GM12865 (cell line): ENCODE measurements around the gene LRRIQ3.
A peak's percentile ranks its signal among the peaks of the same experiment; 100 is the strongest.

Experiments
- DNase-seq: peaks from one replicate; pipeline ENCODE4 v3.0.0; 2010; ENCODE audit warnings: low read depth
- H3K4me3 ChIP-seq: 2 replicates; pipeline ENCODE4 v1.5.1; 2011; ENCODE audit warnings: mild to moderate bottlenecking, low read depth, low read length, control low read depth
- TF ChIP-seq, protein P1 (sequence below): IDR thresholded peaks from 2 replicates; pipeline ENCODE4 v1.5.1; 2011; ENCODE audit warnings: low read length, control low read depth, low read depth, inconsistent platforms; ENCODE audit not compliant: insufficient read depth; ENCODE audit errors: missing control alignments

LRRIQ3 gene

GRCh38 chr1:74057719-74058118, 140.3 kb downstream of the LRRIQ3 start:
- H3K4me3 ChIP-seq, result no peak overlapping the region
- TF ChIP-seq, protein P1, sequence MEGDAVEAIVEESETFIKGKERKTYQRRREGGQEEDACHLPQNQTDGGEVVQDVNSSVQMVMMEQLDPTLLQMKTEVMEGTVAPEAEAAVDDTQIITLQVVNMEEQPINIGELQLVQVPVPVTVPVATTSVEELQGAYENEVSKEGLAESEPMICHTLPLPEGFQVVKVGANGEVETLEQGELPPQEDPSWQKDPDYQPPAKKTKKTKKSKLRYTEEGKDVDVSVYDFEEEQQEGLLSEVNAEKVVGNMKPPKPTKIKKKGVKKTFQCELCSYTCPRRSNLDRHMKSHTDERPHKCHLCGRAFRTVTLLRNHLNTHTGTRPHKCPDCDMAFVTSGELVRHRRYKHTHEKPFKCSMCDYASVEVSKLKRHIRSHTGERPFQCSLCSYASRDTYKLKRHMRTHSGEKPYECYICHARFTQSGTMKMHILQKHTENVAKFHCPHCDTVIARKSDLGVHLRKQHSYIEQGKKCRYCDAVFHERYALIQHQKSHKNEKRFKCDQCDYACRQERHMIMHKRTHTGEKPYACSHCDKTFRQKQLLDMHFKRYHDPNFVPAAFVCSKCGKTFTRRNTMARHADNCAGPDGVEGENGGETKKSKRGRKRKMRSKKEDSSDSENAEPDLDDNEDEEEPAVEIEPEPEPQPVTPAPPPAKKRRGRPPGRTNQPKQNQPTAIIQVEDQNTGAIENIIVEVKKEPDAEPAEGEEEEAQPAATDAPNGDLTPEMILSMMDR, result no peak
- no peak for DNase-seq

- TF ChIP-seq, protein P1, result no peak
- DNase-seq, result no peak
- H3K4me3 ChIP-seq, result no peak overlapping the region
Measured at GRCh38 chr1:74053407-74053806, 144.6 kb downstream of the LRRIQ3 start.

- TF ChIP-seq, protein P1, result no peak
- no peak for DNase-seq
- H3K4me3 ChIP-seq, result no peak overlapping the region
Measured at GRCh38 chr1:74050386-74050785, 147.6 kb downstream of the LRRIQ3 start.

DNA sequence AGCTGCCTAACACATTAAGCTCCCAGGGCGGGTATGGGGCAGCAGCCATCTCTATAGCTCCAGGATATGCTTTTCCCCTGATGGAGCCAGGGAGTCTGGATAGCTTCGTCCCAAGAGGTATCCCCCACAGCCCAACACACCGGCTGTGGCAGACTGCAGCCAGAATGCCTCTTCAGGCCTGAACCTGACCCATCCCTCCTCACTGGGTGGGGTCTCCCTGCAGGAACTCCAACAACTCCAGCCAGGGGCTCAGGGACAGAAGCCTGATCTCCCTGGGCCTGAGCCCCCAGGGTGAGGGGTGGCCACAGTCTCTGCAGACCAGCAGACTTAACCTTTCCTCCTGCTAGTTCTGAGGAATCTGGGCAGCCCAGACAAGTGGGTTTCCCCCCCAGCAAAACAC, 159.9 kb downstream of the LRRIQ3 start:
- TF ChIP-seq, protein P1, result no peak
- DNase-seq, result no peak
- H3K4me3 ChIP-seq, result no peak overlapping the region

DNA sequence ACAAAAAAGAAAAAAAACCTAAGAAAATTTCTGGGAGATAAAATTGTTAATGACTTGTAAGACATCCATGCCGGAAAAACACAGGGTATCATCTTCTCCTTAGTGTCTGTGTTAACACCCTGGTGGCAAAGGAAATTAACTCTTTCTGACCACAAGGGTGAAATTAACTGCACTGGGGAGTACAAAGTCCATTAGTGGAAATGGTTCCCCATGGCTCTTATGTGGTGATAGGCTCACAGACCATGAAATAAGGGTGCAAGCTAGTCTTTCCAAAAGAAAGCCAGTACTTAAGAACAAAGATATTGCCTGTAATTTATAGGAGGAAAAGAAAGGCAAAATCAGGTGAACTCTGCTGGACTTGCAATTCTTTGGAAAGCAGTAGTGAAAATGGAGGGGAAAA, 185.4 kb downstream of the LRRIQ3 start:
- TF ChIP-seq, protein P1, result no peak
- no peak for DNase-seq
- H3K4me3 ChIP-seq, result no peak overlapping the region

DNA sequence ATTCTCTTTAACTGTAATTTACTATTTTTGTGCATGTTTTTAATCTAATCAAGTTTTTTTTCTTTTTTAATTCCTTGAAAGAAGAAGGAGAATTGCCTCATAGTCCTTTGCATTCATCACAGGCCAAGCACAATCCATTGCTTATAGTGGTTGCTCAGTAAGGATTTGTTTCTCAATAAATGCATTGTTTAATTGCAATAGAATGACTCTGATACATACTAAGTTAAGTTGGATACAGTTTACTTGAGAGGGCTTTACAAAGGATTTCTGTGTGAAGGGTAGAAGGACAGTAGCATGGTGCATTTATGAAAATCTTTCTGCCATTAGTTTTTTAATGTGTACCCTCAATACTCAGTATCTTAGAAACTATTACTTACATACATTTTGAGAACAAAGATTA, 186.2 kb downstream of the LRRIQ3 start:
- no peak for DNase-seq
- TF ChIP-seq, protein P1, result no peak
- no peak overlapping the region for H3K4me3 ChIP-seq

GRCh38 chr1:74010206-74010605, 187.8 kb downstream of the LRRIQ3 start:
- DNase-seq, result peak; percentile 1
- no peak overlapping the region for H3K4me3 ChIP-seq
- TF ChIP-seq, protein P1, result no peak
